ENCODE results near the gene ENOX1.
"Not testable (repeated sequence)": the region's sequence is repeated elsewhere in the genome, so short reads cannot be mapped to it uniquely, and the experiment has no call there.

The ENOX1 gene

GRCh38 chr13:43415903-43416391, 370.8 kb downstream of the ENOX1 start:
- not testable (repeated sequence) for DNase-seq

DNA sequence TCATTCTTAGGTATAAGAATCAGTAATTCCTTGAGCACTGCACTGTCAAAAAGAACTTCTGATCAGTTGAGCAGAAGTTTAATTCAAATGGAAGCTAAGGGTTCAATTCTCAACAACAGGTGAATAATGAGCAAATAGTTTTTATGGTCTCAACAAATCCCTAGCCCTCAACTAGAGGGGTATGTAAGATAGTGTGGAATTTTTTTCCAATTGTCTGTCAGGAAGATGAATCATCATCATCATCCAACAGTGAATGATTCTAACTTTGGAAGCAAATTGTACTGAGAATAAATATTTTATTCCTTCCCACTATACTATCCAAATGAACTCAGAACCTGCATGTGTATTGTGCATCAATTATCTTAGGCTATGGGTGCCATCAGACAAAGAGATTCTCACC, 372.7 kb downstream of the ENOX1 start:
- no peak for DNase-seq

- no peak for DNase-seq
These were observed 375.0 kb downstream of the ENOX1 start for GRCh38 chr13:43411741-43412140.

GRCh38 chr13:43411211-43411610, 375.6 kb downstream of the ENOX1 start:
- DNase-seq, result no peak

GRCh38 chr13:43408274-43408673, 378.5 kb downstream of the ENOX1 start:
- DNase-seq, result no peak

DNA sequence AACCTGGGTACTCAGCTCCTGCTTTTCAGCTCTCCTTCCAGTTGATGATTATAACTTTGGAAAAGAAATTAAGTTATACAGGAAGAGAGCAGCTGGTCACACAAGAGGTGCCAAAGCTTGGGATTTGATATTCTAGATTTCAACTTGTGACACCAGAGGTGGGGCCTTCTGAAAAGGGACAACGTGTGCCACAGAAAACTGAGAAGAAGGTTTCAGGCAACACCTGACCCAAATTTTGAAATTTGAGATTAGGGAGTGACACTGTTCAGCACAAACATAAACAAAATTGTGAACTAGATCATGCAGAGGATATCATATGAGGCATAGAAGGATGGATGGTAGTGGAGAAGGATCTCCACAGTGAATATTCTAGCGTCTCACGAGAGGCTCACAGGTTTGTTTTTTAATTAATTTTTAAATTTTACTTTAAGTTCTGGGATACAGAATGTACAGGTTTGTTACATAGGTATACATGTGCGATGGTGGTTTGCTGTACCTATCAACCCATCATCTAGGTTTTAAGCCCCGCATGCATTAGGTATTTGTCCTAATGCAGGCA, 379.7 kb downstream of the ENOX1 start:
- DNase-seq, result no peak

GRCh38 chr13:43405457-43405856, 381.3 kb downstream of the ENOX1 start:
- DNase-seq, result no peak

DNA sequence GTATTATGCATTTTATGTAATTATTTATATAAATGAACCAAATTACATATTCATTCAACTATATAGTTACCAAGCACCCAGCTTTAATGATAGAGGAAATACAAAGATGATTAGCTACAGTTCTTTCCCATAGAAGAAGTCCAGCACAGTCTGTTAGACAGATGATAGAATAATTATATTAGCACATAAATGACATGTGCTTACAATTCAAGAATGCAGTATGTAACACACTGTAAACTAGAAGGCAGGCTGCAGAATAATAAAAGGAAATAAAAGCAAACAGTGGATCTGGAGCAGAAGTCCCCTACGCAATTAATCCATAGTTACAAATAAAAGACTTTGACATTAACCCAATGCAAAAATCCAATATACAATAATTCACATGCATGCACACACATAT, 384.4 kb downstream of the ENOX1 start:
- no peak for DNase-seq

DNA sequence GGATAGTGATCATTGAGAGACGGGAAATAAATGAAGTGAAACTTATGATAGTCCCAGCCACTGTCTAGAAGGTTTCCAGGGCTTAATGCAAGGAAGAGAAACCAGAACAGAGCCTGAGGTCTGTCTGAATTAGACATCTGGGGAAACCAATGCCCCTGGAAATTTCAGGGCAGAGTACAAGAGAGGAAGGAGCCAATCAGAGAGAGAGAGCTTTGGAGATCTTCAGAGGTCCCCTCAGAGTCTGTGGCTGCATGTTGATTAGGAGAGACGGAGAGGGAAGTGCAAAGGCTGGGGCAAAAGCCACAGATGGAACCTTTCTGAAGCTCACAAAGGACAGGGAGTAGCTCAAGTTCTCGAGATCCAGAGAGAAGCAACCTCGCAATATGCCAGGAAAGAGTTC, 385.4 kb downstream of the ENOX1 start:
- DNase-seq, result no peak

DNA sequence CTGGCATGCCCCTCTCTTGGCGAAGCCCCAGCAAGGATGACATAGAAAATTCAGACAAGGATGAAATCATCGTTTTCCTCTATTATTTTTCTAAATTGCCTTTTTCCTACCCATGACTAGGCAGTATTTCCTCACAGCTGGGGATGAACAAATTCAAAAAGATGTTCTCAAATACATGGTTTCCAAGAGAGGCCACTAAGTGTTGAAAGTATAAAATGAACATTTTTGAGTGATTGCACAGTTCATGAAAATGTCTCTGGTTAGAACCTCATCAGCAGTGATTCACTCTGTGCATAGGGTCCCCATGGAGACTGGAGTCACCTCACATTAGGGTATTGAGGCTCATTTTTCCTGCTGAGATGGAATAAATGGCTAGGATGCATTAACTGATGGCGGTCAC, 389.7 kb downstream of the ENOX1 start:
- no peak for DNase-seq

DNA sequence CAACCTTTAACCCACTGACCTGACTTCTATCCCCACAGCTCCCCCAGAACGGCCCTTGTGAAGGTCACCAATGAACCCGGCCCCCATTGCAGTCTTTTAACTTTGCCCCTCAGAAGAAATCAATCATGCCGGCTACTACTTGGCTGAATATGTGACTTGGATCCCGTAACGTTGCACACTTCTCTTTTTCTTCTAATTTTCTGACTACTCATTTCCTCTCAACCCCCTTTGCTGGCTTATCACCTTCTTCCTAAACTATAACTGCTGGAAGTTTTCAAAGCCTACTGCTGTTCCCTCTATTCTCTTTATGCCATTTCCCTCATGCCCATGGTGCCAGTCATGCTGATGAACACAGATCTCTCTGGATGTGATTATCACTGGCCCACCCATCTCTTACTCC, 395.7 kb downstream of the ENOX1 start:
- no peak for DNase-seq

- DNase-seq, result no peak
These were observed 396.2 kb downstream of the ENOX1 start for GRCh38 chr13:43390619-43391018.

DNA sequence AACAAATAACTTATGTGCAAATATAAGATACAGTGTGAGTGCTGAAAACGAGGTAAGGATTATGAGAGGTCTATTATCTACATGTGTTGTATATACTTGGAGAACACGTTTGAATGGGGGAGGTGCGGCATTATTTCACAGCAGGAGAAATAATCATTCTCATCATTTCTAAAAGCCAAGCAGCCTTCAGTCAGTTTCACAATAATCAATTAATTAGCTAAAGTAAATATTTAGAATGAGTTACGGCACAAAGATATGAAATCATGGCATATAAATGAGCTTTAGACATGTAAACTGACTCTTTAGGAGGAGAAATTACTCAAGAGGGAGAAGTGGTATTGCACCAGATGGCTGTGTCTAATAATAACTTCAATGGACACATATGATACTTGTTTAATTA, 396.8 kb downstream of the ENOX1 start:
- no peak for DNase-seq

GRCh38 chr13:43389573-43389972, 397.2 kb downstream of the ENOX1 start:
- DNase-seq, result no peak

DNA sequence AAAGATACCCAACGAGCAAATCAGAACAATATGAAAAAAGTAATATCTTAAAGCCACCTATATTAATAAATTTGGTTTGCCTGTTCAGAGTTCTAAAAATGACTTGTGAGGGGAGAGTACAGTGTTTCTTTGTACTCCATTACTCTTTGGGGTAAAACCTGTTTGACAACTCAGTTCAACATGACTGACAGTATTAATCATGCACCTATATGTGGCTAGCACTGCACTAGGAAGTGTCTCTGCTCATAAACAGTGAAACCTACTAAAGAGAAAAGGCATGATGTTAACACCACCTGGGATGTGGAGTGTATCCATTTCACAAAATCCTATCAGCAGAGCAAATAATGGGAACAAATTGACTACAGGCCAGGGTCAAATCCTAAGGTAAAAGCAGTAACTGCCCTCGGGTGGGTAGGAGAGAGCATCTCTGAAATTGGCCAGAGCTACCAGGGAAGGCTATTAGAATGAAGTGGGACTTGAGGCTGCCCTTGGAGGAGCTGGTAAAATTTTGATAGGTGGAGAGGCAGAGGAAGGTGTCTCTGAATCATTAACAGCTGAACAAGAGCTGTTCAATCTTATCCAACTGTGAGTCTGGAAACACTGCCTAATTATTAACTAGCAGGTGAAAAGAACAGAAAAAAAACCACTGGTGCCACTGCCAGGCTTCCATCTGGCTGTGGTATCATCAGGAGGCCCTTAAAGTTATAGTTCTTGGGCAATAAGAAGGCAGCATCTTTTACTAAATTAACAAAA, 398.3 kb downstream of the ENOX1 start:
- no peak for DNase-seq

DNA sequence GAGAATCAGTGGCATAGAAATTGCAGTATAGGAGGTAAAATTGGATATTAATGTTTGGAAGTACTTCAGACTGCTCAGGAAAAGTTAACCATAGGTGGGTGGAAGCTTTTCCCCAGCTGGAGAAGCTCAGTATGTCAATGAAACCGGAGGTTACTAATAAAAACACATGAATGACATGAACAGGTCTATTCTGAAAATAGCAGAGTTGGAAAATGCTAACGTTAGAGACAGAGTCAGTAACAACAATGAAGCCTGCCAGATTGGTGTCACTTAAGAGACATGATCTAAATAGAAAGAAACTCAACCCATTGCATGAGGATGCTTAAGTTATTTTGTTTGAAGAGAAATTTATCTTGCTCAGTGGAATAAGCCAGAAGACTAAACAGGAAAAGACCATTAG, 398.9 kb downstream of the ENOX1 start:
- no peak for DNase-seq

DNA sequence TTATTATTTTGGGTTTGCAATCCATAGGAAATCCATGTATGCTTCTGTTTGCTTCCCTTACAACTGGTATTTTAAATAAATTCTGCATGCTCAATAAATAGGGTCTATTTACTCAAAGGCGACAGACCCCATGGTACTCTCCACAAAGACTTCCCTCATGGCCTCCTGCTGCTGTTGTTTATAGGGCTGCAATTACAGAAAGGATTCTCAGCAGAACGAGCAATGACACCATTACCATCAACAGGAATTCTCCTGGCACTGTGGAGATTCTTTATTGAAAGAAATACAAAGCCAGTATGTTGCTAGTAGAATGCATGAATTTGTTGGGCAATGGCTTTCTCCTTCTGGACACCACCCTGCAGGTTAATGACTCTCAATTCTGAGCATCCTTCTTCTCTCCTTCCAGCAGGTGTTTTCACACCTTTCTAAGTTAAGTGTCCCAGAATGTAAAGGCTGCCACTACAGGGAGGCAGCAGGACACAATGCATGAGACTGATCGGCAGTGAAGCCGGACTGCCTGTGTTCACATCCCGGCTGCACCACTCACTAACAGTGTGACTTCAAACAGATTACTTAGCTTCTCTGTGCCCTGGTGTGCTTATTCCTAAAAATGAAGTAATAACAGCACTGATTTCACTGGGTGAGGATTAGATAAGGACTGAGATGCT, 403.1 kb downstream of the ENOX1 start:
- DNase-seq, result no peak

GRCh38 chr13:43379738-43380137, 407.0 kb downstream of the ENOX1 start:
- DNase-seq, result no peak

DNA sequence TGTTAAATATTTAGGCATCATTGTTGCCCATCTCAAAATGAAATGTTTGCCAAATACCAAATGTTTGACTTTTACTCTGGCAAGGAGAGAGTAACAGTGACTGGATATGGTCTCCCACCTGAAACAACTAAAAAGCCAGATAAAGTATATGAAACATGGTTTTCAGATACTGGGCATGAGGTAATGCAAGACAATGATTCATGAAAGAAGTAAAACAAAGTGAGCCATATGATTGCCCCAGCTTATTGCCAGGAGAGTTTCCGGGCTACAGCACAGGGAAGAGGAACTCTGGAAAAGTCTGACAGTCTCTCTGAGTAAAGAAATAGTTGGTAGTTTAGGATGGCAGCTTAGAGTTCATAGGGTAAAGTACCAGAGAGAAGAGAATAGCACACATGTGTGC, 408.8 kb downstream of the ENOX1 start:
- DNase-seq, result no peak

GRCh38 chr13:43377149-43377548, 409.6 kb downstream of the ENOX1 start:
- no peak for DNase-seq

- no peak for DNase-seq
These were observed 410.2 kb downstream of the ENOX1 start for GRCh38 chr13:43376596-43376995.

- no peak for DNase-seq
These were observed 410.8 kb downstream of the ENOX1 start for GRCh38 chr13:43375797-43376465.

DNA sequence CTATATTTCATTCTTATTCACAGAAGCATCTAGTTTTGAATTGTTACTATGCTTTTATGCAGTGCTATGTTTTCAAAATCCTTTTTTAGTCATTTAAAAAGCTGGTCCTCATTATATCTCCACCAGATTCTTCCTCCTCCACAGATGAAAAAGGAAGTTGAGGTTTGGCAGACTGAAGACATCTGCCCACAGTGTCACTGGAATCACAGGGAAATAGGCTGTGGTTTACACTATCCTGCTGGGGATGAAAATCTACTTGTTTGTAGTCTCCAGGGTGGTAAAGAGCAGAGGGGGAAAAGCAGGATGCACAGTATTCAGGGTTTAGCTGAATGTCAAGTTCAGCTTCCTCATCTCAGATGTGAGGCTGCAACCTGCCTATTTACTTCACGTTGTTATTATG, 412.2 kb downstream of the ENOX1 start:
- DNase-seq, result no peak

DNA sequence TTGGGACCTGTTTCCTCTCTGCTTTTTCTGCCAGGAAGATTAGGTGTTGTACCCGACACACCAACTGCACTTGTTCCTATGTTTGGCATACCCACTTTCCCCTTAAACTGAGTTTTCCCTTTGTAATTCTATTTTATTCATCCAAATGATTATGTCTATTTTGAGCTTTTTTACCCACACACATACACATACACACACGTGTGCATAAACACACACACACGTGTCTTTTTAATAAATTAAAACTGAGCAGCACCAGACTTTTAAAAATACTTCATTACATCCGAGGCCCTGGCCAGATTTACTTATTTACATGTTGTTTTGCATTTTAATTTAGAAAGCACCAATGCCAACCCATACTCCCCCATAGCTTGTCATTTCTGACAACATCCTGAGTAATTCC, 413.4 kb downstream of the ENOX1 start:
- DNase-seq, result no peak

Measured in activated CD4-positive, alpha-beta T cell treated with anti-CD3 and anti-CD28 coated beads, Interleukin-2, amount 50 U/mL, for 4 hours (primary cell).